Measurements from ENCODE around the gene SPACA7.

DNA sequence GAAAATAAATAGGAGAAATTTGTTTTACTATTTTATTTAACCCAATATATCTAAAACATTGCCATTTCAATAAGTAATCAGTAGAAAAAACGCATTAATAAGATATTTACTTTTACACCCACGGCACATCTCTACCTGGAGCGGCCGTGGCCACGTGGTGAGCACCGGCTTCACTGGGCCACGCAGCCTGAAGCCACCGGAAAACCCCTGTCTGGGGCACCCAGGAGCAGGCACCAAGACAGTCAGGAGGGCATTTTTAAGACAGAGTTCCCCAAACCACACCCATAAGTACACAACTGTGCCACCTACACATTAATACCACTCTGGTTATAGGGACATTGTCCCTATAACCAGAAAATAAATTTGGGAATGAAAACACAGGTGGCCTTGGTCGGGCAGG lies 80.9 kb downstream of the SPACA7 start:
- no peak for TF ChIP-seq SIN3A (IDR thresholded peaks at IDR 0.05; ENCODE audit: borderline replicate concordance, insufficient read depth, low read length)
- TF ChIP-seq TAF1 (IDR thresholded peaks at IDR 0.05; ENCODE audit: borderline replicate concordance, insufficient read depth, low read length): no peak
- TF ChIP-seq POLR2AphosphoS5 (IDR thresholded peaks at IDR 0.05; ENCODE audit: low read depth, low read length): no peak
- TF ChIP-seq, protein P1, sequence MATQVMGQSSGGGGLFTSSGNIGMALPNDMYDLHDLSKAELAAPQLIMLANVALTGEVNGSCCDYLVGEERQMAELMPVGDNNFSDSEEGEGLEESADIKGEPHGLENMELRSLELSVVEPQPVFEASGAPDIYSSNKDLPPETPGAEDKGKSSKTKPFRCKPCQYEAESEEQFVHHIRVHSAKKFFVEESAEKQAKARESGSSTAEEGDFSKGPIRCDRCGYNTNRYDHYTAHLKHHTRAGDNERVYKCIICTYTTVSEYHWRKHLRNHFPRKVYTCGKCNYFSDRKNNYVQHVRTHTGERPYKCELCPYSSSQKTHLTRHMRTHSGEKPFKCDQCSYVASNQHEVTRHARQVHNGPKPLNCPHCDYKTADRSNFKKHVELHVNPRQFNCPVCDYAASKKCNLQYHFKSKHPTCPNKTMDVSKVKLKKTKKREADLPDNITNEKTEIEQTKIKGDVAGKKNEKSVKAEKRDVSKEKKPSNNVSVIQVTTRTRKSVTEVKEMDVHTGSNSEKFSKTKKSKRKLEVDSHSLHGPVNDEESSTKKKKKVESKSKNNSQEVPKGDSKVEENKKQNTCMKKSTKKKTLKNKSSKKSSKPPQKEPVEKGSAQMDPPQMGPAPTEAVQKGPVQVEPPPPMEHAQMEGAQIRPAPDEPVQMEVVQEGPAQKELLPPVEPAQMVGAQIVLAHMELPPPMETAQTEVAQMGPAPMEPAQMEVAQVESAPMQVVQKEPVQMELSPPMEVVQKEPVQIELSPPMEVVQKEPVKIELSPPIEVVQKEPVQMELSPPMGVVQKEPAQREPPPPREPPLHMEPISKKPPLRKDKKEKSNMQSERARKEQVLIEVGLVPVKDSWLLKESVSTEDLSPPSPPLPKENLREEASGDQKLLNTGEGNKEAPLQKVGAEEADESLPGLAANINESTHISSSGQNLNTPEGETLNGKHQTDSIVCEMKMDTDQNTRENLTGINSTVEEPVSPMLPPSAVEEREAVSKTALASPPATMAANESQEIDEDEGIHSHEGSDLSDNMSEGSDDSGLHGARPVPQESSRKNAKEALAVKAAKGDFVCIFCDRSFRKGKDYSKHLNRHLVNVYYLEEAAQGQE (IDR thresholded peaks at IDR 0.05; ENCODE audit: insufficient read depth in 1 of 2, low read depth in 2 of 2, low read length in 2 of 2): no peak

All from PFSK-1 (cell line).